ENCODE measurements around the gene PTPRD. TPM values are rescaled to one million over a fixed set of nuclear protein-coding genes. Genes with fewer than 3 reads are reported as not detected.

The PTPRD gene
- total and polyA plus RNA-seq, 10 donors = 0.08 to 11.7 (median 2.9) TPM

DNA sequence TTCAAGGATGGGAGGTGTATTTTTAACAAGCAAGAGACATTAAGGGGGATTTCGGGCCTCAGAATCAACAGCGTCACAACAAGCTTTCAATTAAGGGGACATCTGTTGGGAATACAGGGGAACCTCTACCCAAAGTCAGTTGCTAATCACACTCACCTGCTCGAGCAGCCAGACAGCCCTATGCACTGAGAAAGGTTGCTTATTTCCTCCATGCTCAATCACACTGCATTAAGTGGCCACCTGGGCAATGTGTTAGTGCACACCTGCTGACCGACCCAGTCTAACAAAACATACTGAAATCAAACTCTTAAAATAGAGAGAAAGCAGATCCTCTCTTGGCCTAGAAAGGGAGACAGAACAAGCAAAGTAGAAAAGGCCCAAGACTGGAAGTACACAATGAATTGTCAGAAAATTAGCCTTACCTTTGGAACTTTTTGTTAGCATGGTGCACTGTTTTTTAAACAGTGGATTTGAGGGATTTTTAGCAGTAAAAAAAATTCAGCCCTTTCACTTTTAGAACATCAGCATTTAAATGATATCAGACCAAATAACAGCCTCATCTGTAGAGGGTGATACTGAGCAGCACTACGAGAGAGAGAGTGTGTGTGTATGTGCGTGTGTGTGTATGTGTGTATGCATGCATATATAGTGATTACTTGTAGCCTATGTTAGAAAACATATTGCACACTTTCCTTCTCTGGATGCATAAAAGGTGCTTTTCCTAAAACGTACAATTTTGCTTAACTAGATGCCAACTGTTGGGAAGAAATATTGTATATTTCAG is 1694.7 kb downstream of the PTPRD start:
- TF ChIP-seq POLR2A (IDR thresholded peaks at IDR 0.05) (no peak), CTCF (IDR thresholded peaks at IDR 0.05 in 8 of 11, conservative IDR thresholded peaks at IDR 0.05 in 3 of 11) (no peak), POLR2AphosphoS5 (IDR thresholded peaks at IDR 0.05) (no peak)
- Histone ChIP-seq H3K36me3 (no peaks in the 10 kb centered on the region), H3K27ac (no peak overlapping the region), H3K9me3 (no peaks in the 10 kb centered on the region), H3K27me3 (replicated peaks in 1 of 7) (no peaks in the 10 kb centered on the region), H3K4me1 (no peaks in the 10 kb centered on the region), H3K4me3 (no peak overlapping the region)
- intact Hi-C loops (cut with DNase I; ENCODE audit: low total_unique reads) = no loop called here
- 78 to 87% (median 82%) methylated on average over 7 of the region's 7 CpGs for WGBS, 5 donors
- no peak for DNase-seq

DNA sequence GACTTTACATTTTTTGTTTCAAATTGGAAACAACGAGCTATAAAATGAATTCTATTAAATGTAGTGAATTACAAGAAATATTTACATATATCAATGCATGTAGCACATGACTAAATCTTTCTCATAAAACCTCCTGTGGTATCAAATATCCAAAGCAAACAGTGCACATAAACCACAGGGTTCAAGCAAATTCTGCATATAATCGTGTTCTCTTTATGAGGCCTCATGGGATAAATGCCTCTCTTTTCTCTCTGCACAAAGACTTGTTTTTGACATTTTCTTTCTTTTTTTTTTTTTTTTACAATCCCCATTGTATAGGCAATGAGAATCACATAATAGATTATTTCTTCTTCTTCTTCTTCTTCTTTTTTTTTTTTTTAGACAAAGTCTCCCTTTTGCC is 1696.0 kb downstream of the PTPRD start:
- intact Hi-C loops (cut with DNase I; ENCODE audit: low total_unique reads) = no loop called here
- H3K27ac ChIP-seq = no peak overlapping the region
- H3K4me3 ChIP-seq = no peak overlapping the region
- no peaks in the 10 kb centered on the region for H3K9me3 ChIP-seq
- H3K4me1 ChIP-seq = no peaks in the 10 kb centered on the region
- H3K27me3 ChIP-seq (replicated peaks in 1 of 7) = no peaks in the 10 kb centered on the region
- no peak for TF ChIP-seq CTCF (IDR thresholded peaks at IDR 0.05 in 8 of 11, conservative IDR thresholded peaks at IDR 0.05 in 3 of 11)
- no peak for TF ChIP-seq POLR2AphosphoS5 (IDR thresholded peaks at IDR 0.05)
- TF ChIP-seq POLR2A (IDR thresholded peaks at IDR 0.05) = no peak
- no peak for DNase-seq
- H3K36me3 ChIP-seq = no peaks in the 10 kb centered on the region
- 80 to 92% (median 84%) methylated on average over 2 of the region's 2 CpGs for WGBS, 5 donors

DNA sequence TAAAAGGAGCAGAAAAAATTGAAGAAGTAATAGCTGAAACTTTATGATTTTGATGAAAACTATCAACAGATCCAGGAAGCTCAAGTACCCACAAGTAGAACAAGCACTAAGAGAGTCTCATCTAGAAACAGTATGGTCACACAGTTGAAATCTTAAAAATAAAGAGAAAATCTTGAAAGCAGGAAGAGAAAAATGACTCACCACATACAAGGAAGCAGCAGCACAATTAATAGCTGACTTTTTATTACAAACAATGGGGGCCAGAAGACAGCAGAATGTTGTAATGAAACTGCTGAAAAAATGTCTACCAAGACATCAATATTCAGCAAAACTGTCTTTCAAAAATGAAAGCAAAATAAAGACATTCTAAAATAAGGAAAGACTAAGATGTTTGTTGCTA is 1704.9 kb downstream of the PTPRD start:
- no peak for DNase-seq
- Histone ChIP-seq H3K27me3 (replicated peaks in 1 of 7) (no peaks in the 10 kb centered on the region), H3K4me3 (no peak overlapping the region), H3K36me3 (no peaks in the 10 kb centered on the region), H3K4me1 (no peaks in the 10 kb centered on the region), H3K9me3 (peaks cover 0 to 3% (median 0%) of the 10 kb centered on the region in 8 donors), H3K27ac (no peak overlapping the region)
- TF ChIP-seq POLR2AphosphoS5 (IDR thresholded peaks at IDR 0.05) = no peak
- no peak for TF ChIP-seq CTCF (IDR thresholded peaks at IDR 0.05 in 8 of 11, conservative IDR thresholded peaks at IDR 0.05 in 3 of 11)
- no peak for TF ChIP-seq POLR2A (IDR thresholded peaks at IDR 0.05)
- intact Hi-C loops (cut with DNase I; ENCODE audit: low total_unique reads) = no loop called here

DNA sequence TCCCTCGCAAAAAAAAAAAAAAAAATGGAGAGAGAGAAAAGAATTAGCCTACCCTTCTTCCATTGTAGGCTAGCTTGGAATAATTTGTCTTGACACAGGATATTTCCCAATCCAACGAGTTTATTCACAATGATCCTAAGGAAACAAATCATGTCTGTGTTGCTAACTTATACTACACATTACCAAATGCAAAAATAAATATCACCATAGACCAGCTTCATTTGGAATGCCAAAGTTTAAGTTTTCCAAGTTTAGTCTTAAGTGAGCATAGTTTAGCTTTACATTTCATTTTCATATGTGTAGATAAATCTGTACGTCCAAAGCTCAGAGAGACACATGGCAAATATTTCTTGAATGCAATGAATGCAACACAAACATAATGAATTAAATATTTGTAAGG is 1707.1 kb downstream of the PTPRD start:
- no peaks in the 10 kb centered on the region for H3K4me1 ChIP-seq
- DNase-seq = no peak
- 75 to 85% (median 80%) methylated on average over 3 of the region's 3 CpGs for WGBS, 5 donors
- no peaks in the 10 kb centered on the region for H3K27me3 ChIP-seq (replicated peaks in 1 of 7)
- peaks cover 0 to 3% (median 0%) of the 10 kb centered on the region in 8 donors for H3K9me3 ChIP-seq
- H3K27ac ChIP-seq = no peak overlapping the region
- no peaks in the 10 kb centered on the region for H3K36me3 ChIP-seq
- TF ChIP-seq POLR2A (IDR thresholded peaks at IDR 0.05) = no peak
- no peak for TF ChIP-seq POLR2AphosphoS5 (IDR thresholded peaks at IDR 0.05)
- TF ChIP-seq CTCF (IDR thresholded peaks at IDR 0.05 in 8 of 11, conservative IDR thresholded peaks at IDR 0.05 in 3 of 11) = no peak
- no peak overlapping the region for H3K4me3 ChIP-seq
- intact Hi-C loops (cut with DNase I; ENCODE audit: low total_unique reads) = no loop called here
